Limb (tissue), 2 donors: ENCODE results near the gene FIGLA.

Source experiments
- DNase-seq, 2 donors: peaks; one replicate each; pipeline ENCODE4 v3.0.0-alpha.2; 2016; ENCODE audit errors: extremely low spot score in 2 of 2

Gene FIGLA

DNA sequence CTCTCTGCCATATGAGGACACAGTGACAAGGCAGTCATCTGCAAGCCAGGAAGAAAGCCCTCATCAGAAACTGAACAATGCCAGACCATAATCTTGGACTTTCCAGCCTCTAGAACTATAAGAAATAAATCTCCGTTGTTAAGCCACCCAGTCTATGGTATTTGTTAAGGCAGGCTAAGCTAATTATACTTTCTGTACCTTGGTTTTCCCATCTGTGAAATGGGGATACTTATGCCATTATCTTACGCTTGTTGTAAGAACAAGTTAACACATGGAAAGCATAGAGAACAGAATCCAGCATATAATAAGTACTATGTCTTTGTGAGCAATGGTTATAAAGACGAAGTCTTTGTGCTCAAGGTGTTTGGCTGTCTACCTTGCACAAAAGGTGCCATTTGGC is 14.2 kb downstream of the FIGLA start:
- no peak for DNase-seq

DNA sequence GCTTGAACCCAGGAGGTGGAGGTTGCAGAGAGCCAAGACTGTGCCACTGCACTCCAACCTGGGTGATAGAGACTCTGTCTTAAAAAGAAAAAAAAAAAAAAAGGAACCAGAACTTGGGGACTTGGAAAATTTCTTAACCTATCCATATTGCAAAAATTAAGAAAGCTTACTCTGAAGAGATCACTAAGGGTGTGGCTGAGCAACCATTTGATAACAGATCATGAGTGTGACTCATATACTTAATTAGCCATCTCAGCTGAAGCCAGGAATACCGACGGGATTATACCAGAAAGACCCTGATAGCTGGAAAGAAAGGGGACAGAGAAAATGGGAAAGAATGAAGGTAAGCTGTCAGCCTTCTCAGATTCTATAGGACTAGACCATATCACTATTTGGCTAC is 15.3 kb downstream of the FIGLA start:
- DNase-seq, result no peak

DNA sequence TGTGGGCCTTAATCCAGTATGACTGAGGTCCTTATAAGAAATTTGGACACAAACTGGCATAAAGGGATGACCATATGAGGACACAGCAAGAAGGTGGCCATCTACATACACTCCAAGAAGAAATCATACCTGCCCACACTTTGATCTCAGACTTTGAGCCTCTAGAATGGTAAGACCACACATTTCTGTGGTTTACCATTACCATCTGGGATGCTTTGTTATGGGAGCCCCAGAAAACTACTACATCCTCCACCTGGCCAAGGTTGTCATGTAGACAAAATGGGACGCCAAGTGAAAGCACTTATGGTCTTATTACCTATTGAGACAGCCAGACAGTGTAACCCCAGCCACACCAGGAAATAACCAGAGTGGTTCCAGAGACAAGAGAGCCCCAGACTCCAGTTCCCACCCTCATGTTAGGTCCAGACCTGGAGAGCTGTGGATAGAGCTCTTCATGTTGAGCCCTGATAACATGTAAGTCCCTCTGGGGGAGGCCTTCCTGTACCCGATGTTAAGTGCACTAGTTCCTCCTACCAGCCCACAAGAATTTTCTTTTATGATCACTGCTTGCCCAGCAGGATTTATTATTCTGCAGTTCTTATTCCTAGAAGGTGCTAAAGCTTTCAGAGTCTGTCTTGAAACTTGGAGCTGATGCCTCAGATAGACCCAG is 17.8 kb downstream of the FIGLA start:
- no peak for DNase-seq

DNA sequence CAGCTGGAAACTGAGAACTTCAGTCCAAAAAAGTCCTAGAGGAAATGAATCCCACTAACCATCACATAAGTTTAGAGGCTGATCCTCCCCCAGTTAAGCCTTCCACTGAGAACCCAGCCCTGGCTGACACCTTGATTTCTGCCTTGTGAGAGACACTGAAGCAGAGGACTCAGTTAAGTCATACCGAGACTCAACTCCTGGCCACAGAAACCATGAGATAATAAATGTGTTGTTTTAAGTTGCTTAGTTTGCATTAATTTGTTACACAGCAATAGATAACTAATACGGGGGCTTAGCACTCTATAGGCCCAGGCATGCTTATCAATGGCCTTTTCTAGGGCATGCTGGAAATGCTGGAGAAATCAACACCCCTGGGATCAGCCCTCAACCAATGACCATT is 19.0 kb downstream of the FIGLA start:
- DNase-seq, result no peak

DNA sequence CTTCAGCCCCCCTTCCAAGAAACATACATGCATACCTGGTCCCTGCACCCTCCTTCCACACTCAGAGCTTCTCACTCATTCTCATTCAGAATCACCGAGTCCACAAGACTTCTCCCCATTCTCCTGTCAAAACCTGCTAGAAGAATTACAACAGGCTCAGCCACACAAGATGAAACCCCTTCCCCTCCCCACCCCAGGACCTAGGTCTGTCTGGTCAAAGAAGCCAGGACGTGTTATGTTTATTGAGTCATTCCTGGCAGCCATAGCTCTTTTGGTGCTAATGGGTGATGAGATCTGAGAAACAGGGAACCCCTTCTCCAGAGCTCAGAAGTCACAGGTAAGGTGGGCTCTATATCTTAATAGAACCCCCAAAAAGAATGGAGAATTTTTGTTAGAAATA is 21.0 kb downstream of the FIGLA start:
- no peak for DNase-seq

DNA sequence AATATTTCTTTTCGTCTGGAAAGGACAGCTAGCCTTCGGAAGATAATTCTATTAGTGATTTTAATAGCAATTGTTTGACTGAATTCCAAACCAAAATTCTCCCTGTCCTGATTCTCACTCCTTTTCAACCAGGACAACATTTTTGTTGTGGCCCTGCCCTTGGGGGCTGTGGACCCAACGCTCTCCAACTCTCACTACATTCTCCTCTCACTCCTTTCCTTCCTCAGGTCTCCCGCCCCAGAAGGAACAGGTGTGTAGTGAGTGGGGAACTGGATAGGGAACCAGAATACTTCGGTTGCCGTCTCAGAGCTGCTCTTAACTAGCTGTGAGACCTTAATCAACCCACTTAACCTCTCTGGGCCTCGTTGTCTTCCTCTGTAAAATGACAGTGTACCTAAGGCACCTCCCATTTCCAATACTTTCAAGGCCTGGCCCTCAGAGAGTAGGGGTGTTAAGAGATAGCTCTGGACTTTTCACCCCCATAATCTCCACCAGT is 21.8 kb downstream of the FIGLA start:
- DNase-seq, result no peak

DNA sequence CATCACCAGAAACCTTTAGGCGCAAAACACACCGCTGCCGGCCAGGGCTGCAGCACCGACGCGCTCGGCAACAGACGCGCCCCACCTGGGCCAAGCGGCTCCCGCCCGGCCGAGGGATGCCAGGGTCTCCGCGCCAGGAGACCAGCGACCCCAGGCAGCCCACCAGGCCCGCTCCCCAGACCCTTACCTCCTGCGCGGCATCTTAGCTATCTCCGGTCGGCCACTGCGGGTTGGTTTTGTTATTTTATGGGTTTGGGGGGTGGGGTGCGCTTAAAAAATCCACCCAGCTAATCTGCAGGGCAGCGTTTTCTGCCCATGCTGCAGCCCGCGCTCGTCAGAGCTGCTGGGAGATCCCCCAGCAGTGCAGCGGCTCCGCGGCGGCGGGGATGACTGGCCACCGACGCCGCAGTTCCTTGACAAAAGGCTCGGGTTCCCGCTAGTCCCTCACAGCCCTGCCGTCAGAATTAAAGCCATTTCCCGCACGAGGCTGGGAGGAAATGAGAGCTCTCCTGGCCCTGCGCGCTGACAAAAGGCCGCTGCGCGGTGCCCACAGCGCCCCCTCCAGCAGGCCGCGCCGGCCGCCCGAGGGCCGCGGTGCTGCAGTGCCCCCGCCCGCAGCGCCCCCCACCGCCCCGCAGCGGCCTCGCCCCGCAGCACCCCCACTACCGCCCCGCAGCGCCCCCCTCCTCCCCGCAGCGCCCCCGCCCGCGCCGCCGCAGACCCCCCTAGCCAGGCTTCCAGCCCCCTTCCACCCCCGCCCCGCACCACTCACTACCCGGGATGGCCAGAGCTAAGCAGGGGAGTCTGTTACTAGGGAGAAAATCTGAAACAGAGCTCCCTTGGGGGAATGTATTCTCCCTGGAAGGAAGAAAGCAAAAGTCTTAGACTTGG is 22.5 kb downstream of the FIGLA start, which contains the start of gene ADD2:
ADD2 (minus strand) TSS at position 502 of the 891 bp plus-strand sequence. CDS start 61,792 bp downstream, outside the sequence.
- DNase-seq, result peak; percentile 37 to 80

DNA sequence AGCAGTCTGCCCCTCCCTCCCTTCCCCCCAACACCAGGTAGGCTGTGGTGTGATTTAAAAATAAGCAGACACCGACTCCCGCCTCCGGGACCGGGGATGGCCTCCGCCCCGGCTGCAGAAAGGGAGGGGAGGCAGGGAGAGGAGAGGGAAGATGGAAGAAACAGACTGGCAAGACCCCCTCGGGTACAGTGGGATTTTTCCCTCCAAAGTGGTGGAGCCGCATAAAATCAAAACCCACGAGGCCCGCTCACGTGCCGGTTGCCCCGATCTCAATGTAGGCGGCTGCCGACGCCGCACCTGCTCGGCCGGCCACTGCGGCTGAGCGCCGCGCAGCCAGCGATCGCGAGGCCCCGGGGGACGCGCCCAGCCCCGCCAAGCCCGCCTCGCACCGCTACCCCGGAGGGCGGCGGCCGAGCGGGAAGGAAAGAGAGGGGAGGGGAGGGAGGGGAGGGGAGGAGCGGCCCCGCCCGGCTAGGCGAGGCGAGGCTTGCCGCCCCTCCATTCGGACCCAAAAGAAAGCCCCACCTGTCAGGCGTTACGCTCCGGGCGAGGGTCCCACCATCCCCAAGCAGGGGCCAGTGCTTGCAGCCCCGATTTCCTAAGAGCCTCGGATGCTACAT is 23.3 kb downstream of the FIGLA start:
- peak in 1 of 2 donors; percentile 63 for DNase-seq

DNA sequence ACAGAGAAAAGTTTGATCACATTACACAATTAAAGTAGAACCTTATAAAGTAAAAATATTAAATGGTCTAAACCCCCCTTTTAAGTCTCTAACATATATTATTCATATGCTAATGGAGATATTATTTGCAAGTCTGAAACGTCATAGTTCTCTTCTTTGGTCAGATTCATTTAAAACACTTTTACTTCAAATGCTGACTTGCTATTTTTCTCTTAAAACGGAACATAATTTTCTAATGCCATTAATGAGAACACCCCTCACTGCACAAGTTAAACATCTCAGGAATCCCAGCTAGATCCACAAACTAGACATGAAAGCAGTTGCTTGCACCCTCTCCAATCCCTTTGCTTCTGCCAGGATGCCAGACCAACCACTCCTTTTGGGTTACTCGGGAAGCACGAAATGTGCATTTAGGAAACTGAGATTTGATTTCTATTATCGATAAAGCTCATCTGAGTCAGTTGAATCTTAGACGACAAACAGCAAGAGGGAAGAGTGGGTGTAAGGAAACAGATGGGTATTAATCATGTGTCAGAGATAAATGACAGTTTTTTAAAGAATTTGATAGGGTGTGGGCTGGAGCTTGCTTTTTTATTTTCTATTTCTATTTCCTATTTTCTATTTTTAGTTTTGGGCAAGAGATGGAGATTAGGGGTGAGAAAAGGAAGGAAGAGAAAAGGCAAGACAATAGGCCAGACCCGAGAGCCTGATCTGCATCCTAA is 23.9 kb downstream of the FIGLA start:
- DNase-seq, result no peak

DNA sequence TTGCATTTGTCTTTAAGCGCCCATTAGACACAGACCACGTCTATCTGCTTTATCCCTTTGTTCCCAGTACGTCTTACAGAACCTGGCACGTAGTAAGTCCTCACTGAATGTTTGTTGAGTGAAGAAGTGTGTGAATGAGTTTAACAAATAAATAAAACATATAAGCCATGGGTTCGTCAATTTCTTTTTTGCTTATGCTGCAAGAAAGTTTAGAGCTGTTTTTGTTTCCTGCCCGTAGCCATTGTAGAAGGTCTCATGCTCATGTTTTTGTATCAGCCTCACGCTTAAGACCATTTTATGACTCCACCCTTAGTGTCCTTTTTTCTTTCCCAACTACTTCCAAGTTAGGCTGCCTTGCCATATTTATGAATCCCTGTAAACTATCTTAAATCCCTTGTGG is 24.9 kb downstream of the FIGLA start:
- DNase-seq, result no peak

DNA sequence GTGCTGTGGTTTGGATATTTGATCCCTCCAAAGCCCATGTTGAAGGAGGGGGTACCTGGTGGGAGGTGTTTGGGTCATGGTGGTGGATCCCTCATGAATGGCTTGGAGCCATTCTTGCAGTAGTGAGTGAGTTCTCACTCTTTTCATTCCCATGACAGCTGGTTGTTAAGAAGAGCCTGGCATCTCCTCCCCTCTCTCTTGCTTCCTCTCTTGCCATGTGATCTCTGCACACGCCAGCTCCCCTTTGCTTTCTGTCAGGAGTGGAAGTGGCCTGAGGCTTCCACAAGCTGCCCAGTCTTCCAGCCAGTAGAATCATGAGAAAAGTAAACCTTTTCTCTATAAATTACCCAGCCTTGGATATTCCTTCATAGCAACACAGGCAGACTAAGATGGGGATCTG is 31.0 kb downstream of the FIGLA start:
- no peak for DNase-seq

DNA sequence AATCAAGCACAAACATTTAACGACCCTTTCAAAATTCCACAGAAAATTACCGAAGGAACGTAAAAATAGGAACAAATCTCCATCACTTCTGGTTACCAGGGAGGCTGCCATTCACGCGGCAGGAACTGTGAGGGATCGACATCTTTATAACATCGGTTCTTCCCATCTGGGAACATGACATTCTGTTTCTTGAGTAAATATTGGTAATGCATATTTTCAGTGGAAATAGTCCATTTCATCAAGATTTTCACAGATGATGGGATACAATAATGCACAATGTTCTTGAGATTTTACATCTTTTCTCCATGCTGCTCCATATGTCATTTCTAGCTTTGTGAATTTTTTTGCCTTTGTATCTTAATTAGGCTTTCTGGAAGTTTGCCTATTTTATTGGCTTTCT is 32.5 kb downstream of the FIGLA start:
- no peak for DNase-seq

DNA sequence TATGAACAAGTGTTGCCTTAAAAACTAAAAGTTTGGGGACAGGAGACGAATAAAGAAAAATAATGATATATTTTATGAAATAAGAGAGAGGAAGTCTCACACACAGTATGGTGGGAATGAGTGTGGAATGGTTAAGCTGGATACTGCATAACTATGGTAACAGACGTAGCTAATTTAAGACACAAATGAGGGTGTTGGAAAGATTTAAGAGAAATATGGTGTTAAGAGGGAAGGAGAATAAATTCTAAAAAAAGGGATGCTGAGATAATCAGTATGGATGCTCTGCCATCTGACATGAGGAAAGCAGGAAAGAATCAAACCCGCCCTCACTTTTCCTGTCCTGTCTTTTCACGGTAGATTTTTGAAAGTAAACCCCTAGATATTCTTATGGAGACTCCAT is 33.1 kb downstream of the FIGLA start:
- DNase-seq, result no peak

DNA sequence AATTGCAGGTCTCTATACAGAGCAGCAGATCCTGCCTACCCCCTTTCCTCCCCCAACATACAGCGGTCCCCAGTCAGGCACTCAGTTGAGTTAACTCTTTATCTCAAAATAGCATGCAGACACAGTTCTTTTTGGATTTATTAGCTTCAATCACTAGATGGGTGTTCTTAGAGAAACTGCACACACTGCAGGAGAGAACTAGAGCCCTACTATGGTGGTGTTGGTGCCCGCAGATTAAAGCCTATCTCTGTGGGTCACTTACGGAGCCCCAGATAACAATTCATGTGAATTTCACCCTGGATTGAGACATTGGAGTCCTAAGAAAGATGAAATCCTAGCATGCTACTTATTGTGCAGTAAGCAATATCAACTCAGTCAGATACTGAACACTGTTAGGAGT is 34.3 kb downstream of the FIGLA start:
- DNase-seq, result no peak

DNA sequence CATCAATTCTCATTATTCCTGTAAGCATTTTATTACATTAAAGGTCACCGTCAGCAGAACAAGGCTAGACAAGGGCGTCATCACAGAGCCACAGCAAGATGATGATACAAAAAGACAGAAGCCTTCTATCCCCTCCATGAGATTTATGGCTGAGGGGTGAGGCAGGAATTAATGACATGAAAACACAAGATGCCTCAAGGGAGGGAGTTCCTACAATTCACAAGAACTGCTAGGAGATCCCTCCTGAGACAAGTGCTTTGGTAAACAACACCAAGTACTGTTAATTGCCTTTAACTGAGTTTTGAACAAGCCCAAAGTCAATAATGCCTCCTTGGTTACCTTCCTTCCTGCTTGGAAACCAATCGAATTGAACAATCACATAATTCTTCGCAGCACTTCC is 36.5 kb downstream of the FIGLA start:
- no peak for DNase-seq

DNA sequence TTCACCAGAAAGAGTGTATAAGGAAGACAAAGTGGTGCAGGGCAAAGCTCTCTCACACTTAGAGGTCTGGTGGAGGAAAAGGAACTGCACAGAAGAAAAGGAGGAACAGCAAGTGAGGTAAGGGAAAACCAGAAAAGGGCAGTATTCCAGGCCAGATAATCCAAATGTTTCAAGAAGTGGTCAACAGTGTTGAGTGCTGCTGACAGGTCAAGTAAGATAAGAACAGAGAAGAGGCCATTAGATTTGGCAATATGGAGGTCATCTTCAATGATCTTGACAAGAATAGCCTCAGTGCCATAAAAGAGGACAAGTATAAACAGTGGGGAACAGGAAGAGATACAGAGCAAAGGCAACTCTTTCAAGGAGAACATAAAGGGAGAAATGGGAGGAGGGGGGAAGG is 37.4 kb downstream of the FIGLA start:
- no peak for DNase-seq

DNA sequence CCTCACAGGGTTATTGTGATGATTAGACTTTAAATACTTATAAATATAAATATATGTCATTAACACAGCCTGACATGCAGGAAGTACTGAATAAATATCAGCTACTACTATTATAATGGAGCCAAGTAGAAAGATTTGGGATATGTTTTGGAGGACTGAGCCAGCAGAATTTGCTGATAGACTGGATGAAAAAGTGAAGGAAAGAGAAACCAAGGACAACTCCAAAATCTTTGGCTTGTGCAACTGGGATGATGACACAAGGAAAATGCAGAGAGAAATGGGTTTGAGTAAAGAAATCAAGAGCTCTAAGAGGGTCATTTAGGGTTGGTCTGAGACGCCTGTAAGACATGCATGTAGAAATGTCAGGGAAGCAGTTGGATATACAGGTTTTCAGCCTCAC is 38.0 kb downstream of the FIGLA start:
- no peak for DNase-seq

DNA sequence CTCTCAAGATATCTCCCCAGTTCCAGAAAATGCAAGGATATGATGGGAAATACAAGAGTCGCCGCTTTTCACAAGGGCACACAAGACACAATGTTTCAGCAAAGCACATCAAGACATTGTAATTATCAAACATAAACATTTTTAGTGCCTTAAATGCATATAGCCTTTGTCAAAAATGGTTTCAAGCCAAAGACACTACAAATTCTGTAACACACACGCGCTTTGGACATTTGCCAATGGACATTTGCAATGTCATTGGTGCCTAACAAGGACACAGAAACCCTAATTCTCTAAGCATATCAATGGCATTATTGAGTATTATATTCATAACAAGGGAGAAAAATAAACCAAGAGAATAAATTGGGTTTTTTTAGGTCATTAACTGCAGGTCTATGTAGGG is 38.6 kb downstream of the FIGLA start:
- no peak for DNase-seq

DNA sequence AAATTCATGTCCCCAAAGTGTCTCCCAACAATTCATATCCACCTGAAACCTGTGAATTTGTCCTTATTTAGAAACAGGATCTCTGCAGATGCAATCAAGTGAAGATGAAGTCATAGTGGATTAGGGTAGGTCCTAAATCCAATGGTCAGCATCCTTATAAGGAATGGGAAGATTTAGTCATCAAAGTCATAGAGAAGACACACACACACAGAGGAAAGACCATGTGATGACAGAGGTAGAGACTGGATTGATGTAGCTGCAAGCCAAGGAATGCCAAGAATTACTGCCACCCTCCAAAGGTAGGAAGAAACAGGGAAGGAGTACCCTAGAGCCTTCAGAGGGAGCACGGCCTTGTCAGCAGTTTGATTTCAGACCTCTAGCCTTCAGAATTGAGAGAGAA is 40.1 kb downstream of the FIGLA start:
- DNase-seq, result no peak

DNA sequence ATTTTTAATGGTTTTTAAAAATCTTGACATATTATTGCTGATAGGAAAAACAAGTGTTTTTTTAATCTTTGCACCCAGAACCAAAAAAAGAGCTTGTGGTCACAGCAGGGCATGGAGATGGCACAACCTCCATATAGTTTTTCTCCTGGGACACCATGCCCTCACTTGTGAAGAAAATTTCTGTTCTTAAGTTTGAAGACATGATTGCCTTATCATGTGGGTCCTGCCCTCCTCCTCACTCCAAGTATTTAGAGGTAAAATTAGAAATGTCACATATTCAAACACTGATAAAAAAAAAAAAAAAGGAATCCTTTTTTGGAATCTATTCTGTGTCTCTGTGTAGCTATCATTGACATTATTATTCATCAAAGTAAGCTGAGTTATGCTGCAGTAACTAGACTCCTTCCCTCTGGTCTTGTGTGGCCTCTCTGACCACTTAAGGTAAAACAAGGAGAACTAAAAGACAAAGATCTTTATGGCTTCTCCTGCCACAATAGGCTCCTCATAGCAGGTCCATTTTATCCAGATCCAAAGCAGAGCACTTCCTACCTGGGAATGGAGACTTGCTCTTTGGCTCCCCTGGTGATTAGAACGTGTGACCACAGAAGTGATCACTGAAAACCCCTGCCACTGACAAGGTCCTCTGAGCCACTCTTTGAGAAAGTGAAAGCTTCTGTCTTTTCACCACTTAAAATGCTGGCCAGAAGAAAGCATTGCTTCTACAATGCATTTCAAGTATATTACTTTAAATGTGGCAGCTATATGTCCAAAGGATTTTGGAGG is 42.2 kb downstream of the FIGLA start:
- no peak for DNase-seq

DNA sequence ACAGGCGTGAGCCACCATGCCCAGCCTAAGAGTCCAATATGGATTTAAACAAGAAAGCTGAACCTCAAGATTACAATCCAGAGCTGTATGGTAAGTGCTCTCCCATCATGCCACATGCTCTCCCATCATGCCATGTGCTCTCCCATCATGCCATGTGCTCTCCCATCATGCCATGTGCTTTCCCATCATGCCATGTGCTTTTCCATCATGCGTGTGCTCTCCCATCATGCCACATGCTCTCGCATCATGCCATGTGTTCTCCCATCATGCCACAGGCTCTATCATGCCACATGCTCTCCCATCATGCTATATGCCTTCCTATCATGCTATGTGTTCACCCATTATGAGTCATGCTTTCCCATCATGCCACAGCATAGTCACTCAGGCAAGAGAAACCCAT is 43.2 kb downstream of the FIGLA start:
- DNase-seq, result no peak
